NCI-H146 treated with DMSO at 0.1 percent for 48 hours (cell line): ENCODE measurements around the gene ZNF747.

ENCODE experiments used
- DNase-seq: peaks from one replicate; lab custom pipeline; 2025; ENCODE audit not compliant: unreplicated experiment; lab: John Stamatoyannopoulos, UW

Gene ZNF747

DNA sequence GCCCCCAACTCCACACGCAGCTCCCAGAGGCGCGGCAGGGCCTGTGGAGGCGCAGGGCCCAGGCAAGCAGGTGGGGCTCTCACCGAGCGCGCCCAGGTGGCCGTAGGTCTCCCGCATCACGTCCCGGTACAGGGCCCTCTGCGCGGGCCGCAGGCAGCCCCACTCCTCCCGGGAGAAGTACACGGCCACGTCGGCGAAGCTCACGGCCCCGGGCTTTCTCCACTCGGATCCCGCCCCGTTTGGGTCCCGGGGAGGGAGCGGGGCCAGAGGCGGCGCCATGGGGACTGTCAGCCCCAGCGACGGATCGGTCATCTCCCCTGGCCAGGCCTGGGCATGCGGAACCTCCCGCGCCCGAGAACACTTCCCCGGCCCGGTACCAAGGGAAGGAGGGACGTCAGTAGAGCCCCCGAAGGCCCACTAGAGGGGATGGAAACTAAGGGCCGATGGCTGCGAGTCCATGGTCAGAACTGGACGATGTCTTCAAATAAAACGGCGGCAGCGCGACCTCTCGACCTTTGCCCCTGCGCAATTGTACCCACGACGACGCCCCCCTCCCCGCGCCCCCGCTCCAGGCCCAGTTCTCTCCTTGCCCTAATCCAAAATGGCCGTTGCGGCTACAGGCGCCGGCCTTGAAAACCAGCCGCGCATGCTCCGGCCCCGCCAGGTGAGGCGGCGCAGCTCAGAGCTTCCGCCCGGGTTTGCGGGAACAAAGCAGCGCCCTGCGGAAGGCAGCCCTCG, at the start of gene ZNF747:
Gene ZNF747 (minus strand): TSS at position 491 of the 738 bp plus-strand sequence. CDS start 179 bp downstream, at position 312.
- peak; percentile 83 for DNase-seq

DNA sequence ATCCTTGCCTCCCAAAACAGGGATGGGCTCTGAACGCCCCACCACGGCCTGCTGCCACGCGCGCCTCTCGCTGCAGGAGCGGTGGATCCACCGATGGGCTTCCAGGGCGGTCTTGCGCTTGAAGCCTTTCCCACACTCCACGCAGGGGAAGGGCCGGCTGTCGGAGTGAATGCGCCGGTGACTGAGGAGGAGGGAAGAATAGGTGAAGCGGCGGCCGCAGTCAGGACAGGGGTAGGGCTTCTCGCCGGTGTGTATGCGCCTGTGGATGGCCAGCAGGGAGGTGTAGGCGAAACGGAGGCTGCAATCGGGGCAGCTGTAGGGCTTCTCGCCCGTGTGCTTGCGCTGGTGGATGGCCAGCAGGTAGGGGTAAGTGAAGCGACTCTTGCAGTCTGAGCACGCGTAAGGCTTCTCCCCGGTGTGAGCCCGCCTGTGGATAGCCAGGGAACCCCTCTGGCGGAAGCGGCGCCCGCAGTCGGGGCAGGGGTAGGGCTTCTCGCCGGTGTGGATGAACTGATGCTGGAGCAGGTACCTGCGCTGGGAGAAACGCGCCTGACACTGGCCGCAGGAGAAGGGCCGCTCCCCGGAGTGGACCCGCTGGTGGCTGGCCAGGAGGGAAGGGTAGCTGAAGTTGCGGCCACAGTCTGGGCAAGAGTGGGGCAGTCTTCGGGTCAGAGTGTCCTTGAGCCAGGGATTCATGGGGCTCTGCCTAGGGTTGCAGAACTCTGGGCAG, 48.1 kb upstream of the ZNF747 start:
- DNase-seq, result no peak

DNA sequence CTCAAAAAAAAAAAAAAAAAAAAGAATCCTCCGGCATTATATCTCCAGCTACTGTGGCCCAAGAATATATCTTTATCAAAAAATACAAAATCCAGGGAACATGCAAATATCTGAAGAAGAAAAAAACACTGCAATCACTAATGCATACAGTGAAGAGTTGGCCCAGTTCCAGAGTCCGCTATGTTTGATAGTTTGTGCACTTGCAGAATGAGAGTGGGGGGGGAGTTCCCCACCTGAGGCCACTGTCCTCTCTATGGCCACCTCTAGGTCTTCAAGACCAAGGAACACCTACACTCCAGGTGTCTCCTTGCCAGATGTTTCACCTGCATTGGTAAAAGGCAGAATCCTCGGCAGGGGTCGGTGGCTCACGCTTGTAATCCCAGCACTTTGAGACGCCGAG, 46.8 kb upstream of the ZNF747 start:
- no peak for DNase-seq

DNA sequence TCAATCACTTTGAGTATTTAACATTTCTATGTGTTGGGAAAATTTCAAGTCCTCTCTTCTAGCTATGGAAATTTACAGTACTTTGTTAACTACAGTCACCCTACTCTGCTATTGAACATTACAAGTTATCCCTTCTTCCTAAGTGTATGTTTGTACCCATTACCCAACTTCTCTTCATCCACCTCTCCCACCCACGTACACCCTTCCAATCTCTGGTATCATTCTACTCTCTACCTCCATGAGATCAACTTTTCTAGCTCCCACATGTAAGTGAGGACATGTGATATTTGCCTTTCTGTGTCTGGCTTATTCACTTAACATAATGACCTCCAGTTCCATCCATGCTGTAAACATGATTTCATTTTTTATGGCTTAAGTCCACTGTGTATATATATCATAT, 40.0 kb upstream of the ZNF747 start:
- no peak for DNase-seq

DNA sequence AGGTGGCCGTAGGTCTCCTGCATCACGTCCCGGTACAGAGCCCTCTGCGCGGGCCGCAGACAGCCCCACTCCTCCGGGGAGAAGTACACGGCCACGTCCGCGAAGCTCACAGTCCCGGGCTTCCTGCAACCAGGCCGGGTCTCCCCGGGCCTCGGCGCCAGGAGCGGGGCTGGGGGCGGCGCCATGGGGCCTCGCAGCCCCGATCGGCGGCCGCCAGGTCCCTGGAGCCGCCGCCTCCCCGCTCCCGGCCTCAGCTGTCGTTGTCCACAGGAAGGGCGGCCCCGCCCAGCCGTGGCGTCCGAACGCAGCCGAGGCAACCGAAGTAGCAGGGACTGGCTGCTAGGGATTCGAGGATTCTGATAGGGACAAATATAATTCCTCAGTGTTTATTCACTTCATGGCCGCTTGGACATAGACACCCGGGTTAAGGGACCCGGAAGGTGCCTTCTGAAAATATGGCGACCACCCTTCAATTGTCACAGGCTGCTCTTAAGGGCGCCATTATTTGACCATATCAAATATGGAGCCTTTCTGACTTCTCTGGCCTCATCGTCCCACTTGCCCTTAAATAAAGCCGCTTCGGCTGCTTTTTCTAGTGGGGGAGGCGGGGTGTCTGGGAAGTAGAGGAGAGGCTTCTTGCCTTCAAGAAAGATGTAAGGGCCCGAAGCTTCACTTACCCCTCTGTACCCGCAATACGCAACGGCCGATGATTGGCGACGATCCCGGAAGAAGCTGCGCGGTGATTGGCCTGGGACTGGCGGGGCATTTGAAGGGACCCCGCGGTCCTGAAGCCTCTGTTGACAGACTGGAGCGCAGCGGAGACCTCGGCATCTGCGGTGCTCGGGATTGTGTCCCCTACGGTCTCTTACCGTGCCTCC, 37.0 kb upstream of the ZNF747 start, which contains the start of gene ZNF688:
Gene ZNF688 (minus strand): TSS at position 270 of the 878 bp plus-strand sequence. CDS start 85 bp downstream, at position 185.
- DNase-seq, result peak; percentile 96

DNA sequence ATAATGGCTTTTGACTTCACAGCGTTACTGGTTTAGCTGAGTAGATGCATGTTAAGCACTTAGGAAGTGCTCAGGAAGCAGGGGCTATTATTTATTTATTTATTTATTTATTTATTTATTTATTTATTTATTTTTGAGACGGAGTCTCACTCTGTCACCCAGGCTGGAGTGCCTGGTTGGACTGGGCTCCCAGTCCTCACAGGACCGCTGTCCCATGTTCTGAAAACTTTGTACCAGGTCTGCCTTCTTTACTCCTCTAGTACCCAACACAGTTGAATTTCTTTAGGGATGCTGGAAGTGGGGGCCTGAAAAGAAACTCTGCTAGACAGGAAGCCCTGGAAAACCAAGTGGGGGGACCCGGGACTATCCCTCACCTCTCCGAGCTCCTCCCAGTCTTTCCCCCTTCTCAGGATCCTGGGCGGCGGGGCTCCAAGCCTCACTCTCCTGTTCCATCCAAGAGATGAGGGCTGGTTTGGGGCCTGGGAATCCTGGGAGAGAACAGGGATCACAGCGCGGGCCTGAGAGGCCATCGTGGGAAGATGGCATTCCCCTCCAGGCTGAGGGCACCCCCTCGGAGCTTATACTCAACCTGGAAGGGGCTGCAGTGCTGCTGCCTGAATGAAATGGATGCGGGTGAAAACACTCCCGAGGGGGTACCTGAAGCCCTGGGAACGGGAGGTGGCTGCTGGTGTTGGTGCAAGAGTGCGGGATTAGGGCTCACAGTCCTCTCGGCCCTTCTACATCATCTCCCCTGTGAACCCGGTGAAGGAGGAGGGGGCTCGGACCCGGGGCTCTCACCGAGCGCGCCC, 36.2 kb upstream of the ZNF747 start:
- peak; percentile 47 for DNase-seq

DNA sequence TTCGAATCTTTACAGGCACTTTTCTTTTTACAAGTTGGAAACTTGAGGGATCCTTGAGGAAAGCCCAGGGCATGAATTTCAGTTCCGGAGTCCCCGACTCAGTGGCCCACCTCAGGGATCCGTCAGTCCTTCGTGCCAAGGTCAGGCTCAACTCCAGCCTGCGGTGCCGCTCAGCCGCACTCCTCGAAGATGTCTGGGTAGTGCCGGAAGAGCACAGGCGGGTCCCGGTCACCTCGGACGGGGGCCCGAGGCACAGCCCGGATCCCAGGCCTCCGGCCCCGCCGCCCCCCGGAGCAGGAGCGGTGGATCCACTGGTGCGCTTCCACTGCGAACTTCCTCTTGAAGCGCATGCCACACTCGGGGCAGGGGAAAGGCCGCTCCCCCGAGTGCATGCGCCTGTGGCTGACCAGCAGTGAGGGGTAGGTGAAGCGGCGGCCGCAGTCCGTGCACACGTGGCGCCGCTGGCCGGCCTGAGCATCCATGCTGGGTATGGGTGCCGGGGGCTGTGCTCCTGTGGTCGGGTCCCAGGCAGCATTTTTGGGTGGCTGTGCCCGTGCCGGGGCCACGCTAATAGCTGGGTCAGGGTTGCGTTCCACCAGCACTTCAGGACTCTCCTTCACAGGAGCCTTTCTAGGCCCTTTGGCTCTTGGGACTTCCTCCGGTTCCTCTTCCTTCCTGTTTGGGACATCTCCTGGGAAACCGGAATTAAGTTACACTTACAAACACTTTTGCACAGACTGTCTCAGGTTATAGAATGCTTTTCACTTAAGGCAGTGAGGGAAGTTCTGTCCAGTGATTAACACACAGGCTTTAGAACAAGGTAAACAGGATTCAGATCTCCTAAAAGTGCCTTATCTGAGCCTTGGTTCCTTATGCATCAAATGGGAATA, 35.3 kb upstream of the ZNF747 start:
- no peak for DNase-seq

DNA sequence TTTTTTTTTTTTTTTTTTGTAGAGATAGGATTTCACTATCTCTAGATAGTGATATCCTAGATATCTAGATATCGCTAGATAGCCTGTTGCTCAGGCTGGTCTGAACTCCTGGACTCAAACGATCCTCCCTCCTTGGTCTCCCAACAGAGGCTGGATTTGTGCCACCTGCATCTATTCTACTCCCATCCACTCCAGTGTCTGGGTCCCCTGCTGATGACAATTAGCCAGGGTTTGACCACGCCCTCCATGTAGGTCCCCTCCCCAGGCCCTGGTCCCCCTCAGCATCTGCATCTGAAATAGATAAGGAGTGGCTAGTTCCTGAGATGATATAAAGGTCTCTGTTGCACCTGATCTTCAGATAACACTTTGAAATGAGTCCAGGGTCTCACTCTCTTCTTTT, 34.6 kb upstream of the ZNF747 start:
- DNase-seq, result no peak

DNA sequence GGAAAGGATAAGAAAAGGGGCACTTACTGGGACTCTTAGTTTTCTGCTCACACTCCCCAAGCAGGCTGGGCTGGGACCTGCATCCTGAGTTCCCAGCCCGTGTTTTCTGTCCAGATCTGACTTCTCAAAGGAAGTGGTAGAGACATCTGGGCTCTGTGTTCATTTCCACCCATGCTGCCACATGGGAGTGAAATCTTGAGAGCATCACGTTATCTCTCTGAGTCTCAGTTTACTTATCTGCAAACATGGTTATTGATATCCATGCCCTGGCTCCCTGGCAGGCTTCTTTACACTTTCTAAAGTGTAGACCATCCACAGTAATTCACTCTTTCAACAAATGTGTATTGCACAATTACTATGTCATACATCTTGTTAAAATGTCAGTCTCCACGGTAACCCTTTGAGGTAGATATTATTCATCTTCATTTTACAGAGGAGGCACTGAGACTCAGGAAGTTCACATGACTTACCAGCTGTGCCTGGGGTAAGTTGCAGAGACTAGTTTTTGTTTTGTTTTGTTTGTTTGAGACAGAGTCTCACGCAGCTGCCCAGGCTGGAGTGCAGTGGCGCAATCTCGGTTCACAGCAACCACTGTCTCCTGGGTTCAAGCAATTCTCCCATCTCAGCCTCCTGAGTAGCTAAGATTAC, 33.5 kb upstream of the ZNF747 start:
- DNase-seq, result peak; percentile 21

DNA sequence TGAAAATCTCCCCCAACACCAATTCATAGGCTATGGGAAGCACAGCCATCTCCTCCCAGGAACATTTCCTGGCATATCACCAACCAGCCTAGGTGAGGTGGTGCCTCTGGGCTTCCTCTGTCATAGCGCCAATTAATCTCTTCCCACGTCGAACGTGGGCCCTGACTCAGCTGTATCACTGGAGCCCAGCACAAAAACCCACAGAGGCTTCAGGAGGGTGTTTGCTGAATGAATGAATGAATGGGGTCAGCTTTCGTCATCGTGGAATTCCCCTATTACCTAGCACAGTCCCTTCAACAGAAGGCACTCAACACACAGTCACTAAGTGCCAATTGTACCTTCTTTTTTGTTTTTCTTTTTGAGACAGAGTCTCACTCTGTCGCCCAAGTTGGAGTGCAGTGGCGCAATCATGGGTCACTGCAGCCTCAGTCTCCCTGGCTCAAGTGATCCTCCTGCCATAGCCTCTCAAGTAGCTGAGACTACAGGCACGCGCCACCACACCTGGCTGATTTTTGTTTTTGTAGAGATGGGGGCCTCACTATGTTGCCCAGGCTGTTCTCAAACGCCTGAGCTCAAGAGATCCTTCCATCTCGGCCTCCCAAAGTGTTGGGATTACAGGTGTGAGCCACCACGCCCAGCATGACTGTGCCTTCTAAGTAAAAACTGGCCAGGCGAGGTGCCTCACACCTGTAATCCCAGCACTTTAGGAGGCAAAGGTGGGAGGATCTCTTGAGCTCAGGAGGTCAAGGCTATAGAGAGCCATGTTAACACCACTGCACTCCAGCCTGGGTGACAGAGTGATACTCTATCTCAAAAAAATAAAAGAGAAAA, 32.7 kb upstream of the ZNF747 start:
- no peak for DNase-seq

DNA sequence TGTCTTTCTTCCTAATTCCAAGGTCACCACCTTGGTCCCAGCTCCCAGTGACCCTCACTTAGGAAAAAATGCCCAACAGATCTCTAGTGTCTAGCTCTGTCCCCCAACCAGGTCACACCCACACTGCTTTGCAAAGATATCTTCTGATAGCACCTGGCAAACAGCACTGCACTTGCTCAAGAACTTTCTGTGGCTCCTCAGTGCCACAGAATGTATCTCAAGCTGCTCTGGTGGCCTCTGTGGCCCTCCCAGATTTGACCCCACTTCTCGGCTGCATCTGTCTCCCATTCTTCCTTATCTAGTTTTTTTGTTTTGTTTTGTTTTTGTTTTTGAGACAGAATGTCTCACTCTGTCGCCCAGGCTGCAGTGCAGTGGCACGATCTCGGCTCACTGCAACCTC, 31.9 kb upstream of the ZNF747 start:
- DNase-seq, result no peak

DNA sequence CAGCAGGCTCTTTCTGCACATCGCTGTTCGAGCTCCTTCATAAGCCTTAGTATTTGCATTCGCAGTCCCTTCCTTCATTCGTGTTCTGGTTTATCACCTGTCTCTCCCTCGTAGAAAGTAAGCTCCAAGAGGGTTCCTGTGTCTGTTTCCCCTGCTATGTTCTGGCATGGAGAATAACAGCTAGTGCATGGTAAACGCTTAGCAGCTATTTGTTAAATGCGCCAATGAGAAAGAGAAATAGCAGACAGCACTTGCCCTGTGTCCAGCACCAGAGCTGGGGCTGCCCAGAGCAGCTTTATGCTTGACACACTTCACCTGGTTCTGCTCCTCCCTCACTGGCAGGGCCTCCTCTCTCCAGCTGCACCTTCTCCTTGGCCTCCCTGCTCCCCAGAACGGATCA, 31.3 kb upstream of the ZNF747 start:
- no peak for DNase-seq

DNA sequence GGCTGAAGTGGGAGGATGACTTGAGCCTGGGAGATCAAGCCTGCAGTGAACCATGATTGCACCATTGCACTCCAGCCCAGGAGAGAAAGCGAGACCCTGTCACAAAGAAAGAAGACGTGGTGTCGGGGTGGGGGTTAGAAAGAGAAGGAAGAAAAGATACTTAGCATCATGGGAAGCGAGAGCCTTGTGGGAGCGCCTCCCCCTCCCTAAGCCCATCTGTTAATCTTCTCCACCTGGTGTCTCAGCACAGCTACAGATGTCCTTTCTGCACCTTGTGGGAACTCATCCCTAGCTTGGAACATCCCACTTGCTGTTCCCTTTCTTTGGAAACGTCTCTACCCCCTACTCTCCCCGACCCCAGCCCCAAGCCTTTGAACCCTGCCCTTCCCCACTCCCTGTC, 30.9 kb upstream of the ZNF747 start:
- DNase-seq, result no peak

DNA sequence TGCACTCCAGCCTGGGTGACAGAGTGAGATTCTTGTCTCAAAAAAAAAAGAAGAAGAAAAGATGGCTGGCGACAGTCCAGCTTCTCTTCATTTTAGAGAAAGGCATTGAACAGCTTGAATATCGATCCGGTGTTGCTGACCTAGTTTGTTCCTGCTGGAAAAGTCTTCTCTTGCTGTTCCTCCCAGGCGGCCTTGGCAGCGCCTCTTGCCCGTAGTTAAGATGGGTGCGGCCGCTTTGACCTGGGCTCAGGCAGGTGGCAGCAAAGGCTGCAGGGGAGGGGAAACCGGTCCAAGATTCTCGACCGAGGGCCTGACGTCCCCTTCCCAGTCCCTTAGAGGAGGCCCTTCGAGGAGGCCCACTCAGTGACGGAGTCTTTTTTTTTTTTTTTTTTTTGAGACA, 27.4 kb upstream of the ZNF747 start:
- DNase-seq, result no peak

DNA sequence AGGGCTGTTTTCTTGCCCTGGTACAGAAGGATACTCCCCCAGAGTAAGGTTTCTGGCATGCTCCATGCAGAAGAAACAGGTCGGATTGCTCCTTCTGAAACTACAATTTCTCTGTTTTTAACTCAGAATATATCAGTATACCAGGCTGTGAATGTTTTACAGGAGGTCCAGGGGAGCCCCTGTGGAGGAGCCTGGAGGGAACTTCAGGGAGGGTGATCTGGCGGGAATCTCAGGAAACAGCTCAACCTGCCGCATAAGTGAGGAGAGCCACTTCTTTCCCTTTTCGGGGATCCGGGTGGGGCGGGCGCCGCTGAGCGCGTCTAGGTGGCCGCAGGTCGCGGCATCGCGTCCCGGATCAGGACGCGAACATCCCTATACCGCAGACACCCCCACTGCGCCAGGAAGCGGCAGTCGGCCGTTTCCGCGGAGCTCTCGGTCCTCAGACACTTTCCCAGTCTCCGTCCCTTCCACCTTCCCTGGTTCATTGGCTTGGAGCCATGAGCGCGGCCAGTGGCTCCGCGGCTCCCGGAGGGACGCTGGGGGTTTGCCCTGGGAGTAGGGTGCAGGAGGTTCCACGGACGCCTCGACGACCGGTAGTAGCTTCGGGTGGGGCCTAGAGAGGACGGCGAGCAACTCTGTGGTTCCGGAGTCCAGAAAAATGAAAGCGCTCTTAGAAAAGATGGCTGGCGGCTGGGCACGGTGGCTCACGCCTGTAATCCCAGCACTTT, 26.6 kb upstream of the ZNF747 start:
- DNase-seq, result no peak

DNA sequence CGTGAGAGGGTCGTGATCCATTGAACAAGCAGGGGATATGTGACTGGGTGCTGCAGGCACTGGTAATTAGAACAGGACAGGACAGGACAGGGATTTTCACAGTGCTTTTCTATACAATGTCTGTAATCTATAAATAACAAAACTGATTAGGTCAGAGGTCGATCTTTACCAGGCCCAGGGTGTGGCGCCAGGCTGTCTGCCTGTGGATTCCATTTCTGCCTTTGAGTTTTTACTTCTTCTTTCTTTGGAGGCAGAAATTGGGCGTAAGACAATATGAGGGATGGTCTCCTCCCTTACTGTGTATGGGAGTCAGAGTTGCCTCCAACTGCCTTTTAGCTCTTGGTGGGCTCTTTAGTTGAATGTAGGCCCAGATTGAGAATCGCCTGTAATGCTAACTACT, 25.0 kb upstream of the ZNF747 start:
- DNase-seq, result no peak

DNA sequence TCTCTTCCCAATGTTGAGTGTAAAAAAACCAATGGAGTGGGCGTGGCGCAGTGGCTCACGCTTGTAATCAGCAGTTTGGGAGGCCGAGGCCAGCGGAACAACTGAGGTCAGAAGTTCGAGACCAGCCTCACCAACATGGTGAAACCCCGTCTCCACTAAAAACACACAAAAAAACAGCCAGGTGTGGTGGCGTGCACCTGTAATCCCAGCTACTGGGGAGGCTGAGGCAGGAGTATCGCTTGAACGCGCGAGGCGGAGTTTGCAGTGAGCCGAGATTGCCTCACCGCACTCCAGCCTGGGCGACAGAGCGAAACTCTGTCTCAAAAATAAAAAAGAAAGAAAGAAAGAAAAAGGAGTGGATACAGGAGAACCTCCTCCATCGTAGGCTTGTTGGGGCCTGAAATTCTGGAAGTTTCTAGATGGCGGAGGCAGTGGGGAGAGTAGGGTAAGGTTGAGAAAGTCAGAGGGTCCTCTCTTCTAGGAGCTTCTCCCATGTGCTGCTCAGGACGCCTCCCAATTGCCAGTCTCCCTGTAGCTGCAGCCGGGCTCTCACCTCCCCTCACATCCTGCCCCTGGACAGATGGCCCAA, 24.2 kb upstream of the ZNF747 start:
- no peak for DNase-seq
